GM23338 (cell line): ENCODE results near the gene CALY. TPM values are rescaled to one million over a fixed set of nuclear protein-coding genes. Genes with fewer than 3 reads are reported as not detected.

Experiments
- ATAC-seq: fragments of 200-7000 bp; cut with Tn5 transposase; 3 replicates; pipeline ENCODE4 v1.9.1; 2020
- DNase-seq: peaks from one replicate; pipeline ENCODE4 v3.0.0-alpha.2; 2015; ENCODE audit warnings: low spot score
- H2AFZ ChIP-seq: fragments of 200-600 bp; sonication (generic); 2 replicates; pipeline ENCODE4 v1.8.0; 2016; ENCODE audit warnings: antibody characterized with exemption, mild to moderate bottlenecking, moderate library complexity
- H3F3A ChIP-seq: fragments of 200-600 bp; sonication (generic); replicated peaks from 2 replicates; pipeline ENCODE4 v1.8.0; 2017; ENCODE audit warnings: antibody characterized with exemption, mixed run types, low read depth
- H3K27ac ChIP-seq: fragments of 200-600 bp; sonication (generic); 2 replicates; pipeline ENCODE4 v1.6.1; 2016; ENCODE audit warnings: low read depth
- H3K27me3 ChIP-seq: fragments of 200-600 bp; sonication (generic); 2 replicates; pipeline ENCODE4 v1.8.0; 2016; ENCODE audit warnings: mild to moderate bottlenecking, mixed run types, moderate library complexity; ENCODE audit not compliant: insufficient read depth
- H3K36me3 ChIP-seq: fragments of 200-600 bp; sonication (generic); 2 replicates; pipeline ENCODE4 v1.8.0; 2016; ENCODE audit warnings: mild to moderate bottlenecking; ENCODE audit not compliant: insufficient read depth
- H3K4me1 ChIP-seq: fragments of 200-600 bp; sonication (generic); 2 replicates; pipeline ENCODE4 v1.8.0; 2016; ENCODE audit warnings: mild to moderate bottlenecking, moderate library complexity; ENCODE audit not compliant: insufficient read depth
- H3K4me2 ChIP-seq: fragments of 200-600 bp; sonication (generic); 2 replicates; pipeline ENCODE4 v1.7.1; 2017; ENCODE audit warnings: mixed run types
- H3K4me3 ChIP-seq: fragments of 200-600 bp; sonication (generic); 2 replicates; pipeline ENCODE4 v1.6.1; 2016; ENCODE audit warnings: mixed run types
- H3K79me2 ChIP-seq: fragments of 200-600 bp; sonication (generic); replicated peaks from 2 replicates; pipeline ENCODE4 v1.8.0; 2017; ENCODE audit warnings: mild to moderate bottlenecking; ENCODE audit not compliant: insufficient read depth
- H3K9me2 ChIP-seq: fragments of 200-600 bp; sonication (generic); 2 replicates; pipeline ENCODE4 v1.8.0; 2017; ENCODE audit not compliant: insufficient read depth
- H4K20me1 ChIP-seq: fragments of 200-600 bp; sonication (generic); replicated peaks from 2 replicates; pipeline ENCODE4 v1.8.0; 2017; ENCODE audit warnings: mild to moderate bottlenecking; ENCODE audit not compliant: insufficient read depth
- H3K27ac Mint-ChIP-seq: 2 replicates; pipeline ENCODE4 v1.8.0; 2020; ENCODE audit warnings: inconsistent platforms, mild to moderate bottlenecking, moderate library complexity, mixed read lengths
- H3K27me3 Mint-ChIP-seq: 3 replicates; pipeline ENCODE4 v1.8.0; 2022; ENCODE audit warnings: low read depth, mild to moderate bottlenecking, moderate library complexity, mixed read lengths, inconsistent platforms; ENCODE audit not compliant: insufficient read depth, poor library complexity
- H3K36me3 Mint-ChIP-seq: 3 replicates; pipeline ENCODE4 v1.8.0; 2021; ENCODE audit warnings: low read depth, mild to moderate bottlenecking, inconsistent platforms, moderate library complexity, mixed read lengths
- H3K4me1 Mint-ChIP-seq: 3 replicates; pipeline ENCODE4 v1.8.0; 2020; ENCODE audit warnings: mild to moderate bottlenecking, inconsistent platforms, mixed read lengths
- H3K4me3 Mint-ChIP-seq: 3 replicates; pipeline ENCODE4 v1.8.0; 2021; ENCODE audit warnings: moderate library complexity, mild to moderate bottlenecking, inconsistent platforms, mixed read lengths
- H3K9me3 Mint-ChIP-seq: 3 replicates; pipeline ENCODE4 v1.8.0; 2020; ENCODE audit warnings: moderate library complexity, mild to moderate bottlenecking, inconsistent platforms, mixed read lengths
- CREB1 ChIP-seq: fragments of 250-450 bp; sonication (Bioruptor Pico); IDR thresholded peaks from 2 replicates; pipeline ENCODE4 v1.5.0; 2020; ENCODE audit warnings: low read depth, mild to moderate bottlenecking, moderate library complexity
- CTCF ChIP-seq, 2 experiments: fragments of 200-600 bp in 1 of 2; sonication (generic) in 1 of 2; conservative IDR thresholded peaks; 2 replicates each; pipeline versions ENCODE4 v1.5.1 to v1.6.1; 2016 to 2017; ENCODE audit warnings: antibody characterized with exemption in 2 of 2, low read depth in 2 of 2, mild to moderate bottlenecking in 2 of 2, moderate library complexity in 1 of 2
- ETS1 ChIP-seq: IDR thresholded peaks from 2 replicates; pipeline ENCODE4 v1.6.1; 2016; ENCODE audit warnings: antibody characterized with exemption
- EZH2 ChIP-seq: fragments of 200-600 bp; sonication (generic); IDR thresholded peaks from one replicate; pipeline ENCODE4 v1.8.0; 2017; ENCODE audit warnings: antibody characterized with exemption, mild to moderate bottlenecking, low read depth; ENCODE audit not compliant: unreplicated experiment
- EZH2phosphoT487 ChIP-seq: fragments of 200-600 bp; sonication (generic); IDR thresholded peaks from one replicate; pipeline ENCODE4 v1.8.1; 2018; ENCODE audit warnings: antibody characterized with exemption; ENCODE audit not compliant: unreplicated experiment
- JUNB ChIP-seq: IDR thresholded peaks from one replicate; pipeline ENCODE4 v1.6.1; 2016; ENCODE audit warnings: antibody characterized with exemption; ENCODE audit not compliant: unreplicated experiment
- NANOG ChIP-seq: IDR thresholded peaks from 2 replicates; pipeline ENCODE4 v1.6.1; 2016; ENCODE audit warnings: antibody characterized with exemption, borderline replicate concordance
- POLR2AphosphoS5 ChIP-seq: IDR thresholded peaks from 2 replicates; pipeline ENCODE4 v1.6.1; 2016; ENCODE audit warnings: antibody characterized with exemption, low read depth
- STAT1 ChIP-seq: IDR thresholded peaks from one replicate; pipeline ENCODE4 v1.6.1; 2016; ENCODE audit warnings: antibody characterized with exemption; ENCODE audit not compliant: unreplicated experiment
- ZNF114 ChIP-seq: fragments of 250-450 bp; sonication (Bioruptor Pico); IDR thresholded peaks from 2 replicates; pipeline ENCODE4 v1.5.0; 2020; ENCODE audit warnings: mild to moderate bottlenecking, moderate library complexity
- ZNF331 ChIP-seq: fragments of 250-450 bp; sonication (Bioruptor Pico); IDR thresholded peaks from 2 replicates; pipeline ENCODE4 v1.5.0; 2020; ENCODE audit warnings: low read depth, mild to moderate bottlenecking, moderate library complexity
- polyA plus RNA-seq: library from polyadenylated mRNA; unstranded; fragments of >200 nt; fragmentation: Nextera tagmentation; extraction: Ambion mirVana; gene quantifications from 2 replicates; pipeline ENCODE4 v1.2.1, GENCODE V29; 2016
- total RNA-seq: library from RNA; depleted of rRNA; stranded (reverse); fragments of >200 nt; shearing (Covaris generic); gene quantifications from 2 replicates; pipeline ENCODE4 v1.2.3, GENCODE V29; 2014
- TF ChIP-seq, protein P1 (sequence below): fragments of 250-450 bp; sonication (Bioruptor Pico); IDR thresholded peaks from 2 replicates; pipeline ENCODE4 v1.5.0; 2020; ENCODE audit warnings: mild to moderate bottlenecking, moderate library complexity
- TF ChIP-seq, protein P2 (sequence below): IDR thresholded peaks from one replicate; pipeline ENCODE4 v1.6.1; 2018; ENCODE audit warnings: antibody characterized with exemption; ENCODE audit not compliant: unreplicated experiment

Gene CALY
- total and polyA plus RNA-seq, 2 experiments from 2014 or later, result 1.0 to 8.0 TPM

DNA sequence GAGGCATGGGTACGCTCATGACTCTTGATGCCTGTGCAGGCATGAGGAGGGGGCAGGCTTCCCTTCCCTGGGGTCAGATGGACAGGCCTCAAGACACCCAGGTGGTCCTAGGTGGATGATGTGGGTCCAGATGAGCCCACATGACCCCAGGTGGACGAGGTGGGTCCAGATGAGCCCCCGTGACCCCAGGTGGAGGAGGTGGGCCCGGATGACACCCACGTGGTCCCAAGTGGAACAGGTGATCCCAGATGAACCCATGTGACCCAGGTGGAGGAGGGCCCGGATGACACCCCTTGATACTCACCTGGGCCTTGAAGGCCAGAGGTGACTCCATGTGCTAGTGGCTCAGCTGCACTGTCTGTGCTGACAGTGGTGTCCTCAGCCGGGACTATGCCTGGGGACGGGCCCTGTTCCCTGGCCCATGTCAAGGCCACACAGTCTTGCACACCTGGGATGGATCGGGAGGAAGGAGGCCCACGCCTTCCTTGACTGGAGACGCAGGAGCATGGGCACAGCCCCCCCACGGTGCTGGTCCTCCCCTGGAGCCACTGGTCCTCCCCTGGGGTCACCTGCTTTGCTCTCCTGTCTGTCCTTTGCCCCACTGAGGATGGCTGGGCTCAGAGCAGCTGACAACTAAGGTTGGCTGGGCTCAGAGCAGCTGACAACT, 13.7 kb upstream of the CALY start:
- H3K79me2 ChIP-seq, result no peaks in the 10 kb centered on the region
- no peaks in the 10 kb centered on the region for H3K9me3 Mint-ChIP-seq
- H3K27me3 Mint-ChIP-seq, result peaks cover 23% of the 10 kb centered on the region
- H3K27ac Mint-ChIP-seq, result no peak overlapping the region
- H3K36me3 ChIP-seq, result no peaks in the 10 kb centered on the region
- no peaks in the 10 kb centered on the region for H3K9me2 ChIP-seq
- H3K4me3 ChIP-seq, result no peak overlapping the region
- peaks cover 2% of the 10 kb centered on the region; the same call in 2 of the 3 replicates for H3K4me1 Mint-ChIP-seq
- DNase-seq (no peak), ATAC-seq (no peak)
- 0 out of 2 replicates have a peak, but pooled peaks cover 3% of the 10 kb centered on the region for H3F3A ChIP-seq
- H3K4me3 Mint-ChIP-seq, result no peak overlapping the region
- no peak overlapping the region for H2AFZ ChIP-seq
- no peaks in the 10 kb centered on the region; the same call in 1 of the 2 replicates for H3K4me1 ChIP-seq
- TF ChIP-seq EZH2 (no peak), POLR2AphosphoS5 (no peak; the same call in 1 of the 2 replicates), JUNB (no peak), CTCF (conservative IDR thresholded peaks at IDR 0.05; ENCODE audit: low read depth in 2 of 2) (no peak), STAT1 (no peak), ZNF331 (CRISPR knock-in tag) (no peak), EZH2phosphoT487 (no peak), ZNF114 (CRISPR knock-in tag) (no peak), CREB1 (CRISPR knock-in tag) (no peak), ETS1 (no peak), NANOG (no peak)
- TF ChIP-seq, protein P1, sequence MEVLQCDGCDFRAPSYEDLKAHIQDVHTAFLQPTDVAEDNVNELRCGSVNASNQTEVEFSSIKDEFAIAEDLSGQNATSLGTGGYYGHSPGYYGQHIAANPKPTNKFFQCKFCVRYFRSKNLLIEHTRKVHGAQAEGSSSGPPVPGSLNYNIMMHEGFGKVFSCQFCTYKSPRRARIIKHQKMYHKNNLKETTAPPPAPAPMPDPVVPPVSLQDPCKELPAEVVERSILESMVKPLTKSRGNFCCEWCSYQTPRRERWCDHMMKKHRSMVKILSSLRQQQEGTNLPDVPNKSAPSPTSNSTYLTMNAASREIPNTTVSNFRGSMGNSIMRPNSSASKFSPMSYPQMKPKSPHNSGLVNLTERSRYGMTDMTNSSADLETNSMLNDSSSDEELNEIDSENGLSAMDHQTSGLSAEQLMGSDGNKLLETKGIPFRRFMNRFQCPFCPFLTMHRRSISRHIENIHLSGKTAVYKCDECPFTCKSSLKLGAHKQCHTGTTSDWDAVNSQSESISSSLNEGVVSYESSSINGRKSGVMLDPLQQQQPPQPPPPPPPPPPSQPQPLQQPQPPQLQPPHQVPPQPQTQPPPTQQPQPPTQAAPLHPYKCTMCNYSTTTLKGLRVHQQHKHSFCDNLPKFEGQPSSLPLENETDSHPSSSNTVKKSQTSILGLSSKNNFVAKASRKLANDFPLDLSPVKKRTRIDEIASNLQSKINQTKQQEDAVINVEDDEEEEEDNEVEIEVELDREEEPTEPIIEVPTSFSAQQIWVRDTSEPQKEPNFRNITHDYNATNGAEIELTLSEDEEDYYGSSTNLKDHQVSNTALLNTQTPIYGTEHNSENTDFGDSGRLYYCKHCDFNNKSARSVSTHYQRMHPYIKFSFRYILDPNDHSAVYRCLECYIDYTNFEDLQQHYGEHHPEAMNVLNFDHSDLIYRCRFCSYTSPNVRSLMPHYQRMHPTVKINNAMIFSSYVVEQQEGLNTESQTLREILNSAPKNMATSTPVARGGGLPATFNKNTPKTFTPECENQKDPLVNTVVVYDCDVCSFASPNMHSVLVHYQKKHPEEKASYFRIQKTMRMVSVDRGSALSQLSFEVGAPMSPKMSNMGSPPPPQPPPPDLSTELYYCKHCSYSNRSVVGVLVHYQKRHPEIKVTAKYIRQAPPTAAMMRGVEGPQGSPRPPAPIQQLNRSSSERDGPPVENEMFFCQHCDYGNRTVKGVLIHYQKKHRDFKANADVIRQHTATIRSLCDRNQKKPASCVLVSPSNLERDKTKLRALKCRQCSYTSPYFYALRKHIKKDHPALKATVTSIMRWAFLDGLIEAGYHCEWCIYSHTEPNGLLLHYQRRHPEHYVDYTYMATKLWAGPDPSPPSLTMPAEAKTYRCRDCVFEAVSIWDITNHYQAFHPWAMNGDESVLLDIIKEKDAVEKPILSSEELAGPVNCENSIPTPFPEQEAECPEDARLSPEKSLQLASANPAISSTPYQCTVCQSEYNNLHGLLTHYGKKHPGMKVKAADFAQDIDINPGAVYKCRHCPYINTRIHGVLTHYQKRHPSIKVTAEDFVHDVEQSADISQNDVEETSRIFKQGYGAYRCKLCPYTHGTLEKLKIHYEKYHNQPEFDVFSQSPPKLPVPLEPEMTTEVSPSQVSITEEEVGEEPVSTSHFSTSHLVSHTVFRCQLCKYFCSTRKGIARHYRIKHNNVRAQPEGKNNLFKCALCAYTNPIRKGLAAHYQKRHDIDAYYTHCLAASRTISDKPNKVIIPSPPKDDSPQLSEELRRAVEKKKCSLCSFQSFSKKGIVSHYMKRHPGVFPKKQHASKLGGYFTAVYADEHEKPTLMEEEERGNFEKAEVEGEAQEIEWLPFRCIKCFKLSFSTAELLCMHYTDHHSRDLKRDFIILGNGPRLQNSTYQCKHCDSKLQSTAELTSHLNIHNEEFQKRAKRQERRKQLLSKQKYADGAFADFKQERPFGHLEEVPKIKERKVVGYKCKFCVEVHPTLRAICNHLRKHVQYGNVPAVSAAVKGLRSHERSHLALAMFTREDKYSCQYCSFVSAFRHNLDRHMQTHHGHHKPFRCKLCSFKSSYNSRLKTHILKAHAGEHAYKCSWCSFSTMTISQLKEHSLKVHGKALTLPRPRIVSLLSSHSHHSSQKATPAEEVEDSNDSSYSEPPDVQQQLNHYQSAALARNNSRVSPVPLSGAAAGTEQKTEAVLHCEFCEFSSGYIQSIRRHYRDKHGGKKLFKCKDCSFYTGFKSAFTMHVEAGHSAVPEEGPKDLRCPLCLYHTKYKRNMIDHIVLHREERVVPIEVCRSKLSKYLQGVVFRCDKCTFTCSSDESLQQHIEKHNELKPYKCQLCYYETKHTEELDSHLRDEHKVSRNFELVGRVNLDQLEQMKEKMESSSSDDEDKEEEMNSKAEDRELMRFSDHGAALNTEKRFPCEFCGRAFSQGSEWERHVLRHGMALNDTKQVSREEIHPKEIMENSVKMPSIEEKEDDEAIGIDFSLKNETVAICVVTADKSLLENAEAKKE, result no peak
- TF ChIP-seq, protein P2, sequence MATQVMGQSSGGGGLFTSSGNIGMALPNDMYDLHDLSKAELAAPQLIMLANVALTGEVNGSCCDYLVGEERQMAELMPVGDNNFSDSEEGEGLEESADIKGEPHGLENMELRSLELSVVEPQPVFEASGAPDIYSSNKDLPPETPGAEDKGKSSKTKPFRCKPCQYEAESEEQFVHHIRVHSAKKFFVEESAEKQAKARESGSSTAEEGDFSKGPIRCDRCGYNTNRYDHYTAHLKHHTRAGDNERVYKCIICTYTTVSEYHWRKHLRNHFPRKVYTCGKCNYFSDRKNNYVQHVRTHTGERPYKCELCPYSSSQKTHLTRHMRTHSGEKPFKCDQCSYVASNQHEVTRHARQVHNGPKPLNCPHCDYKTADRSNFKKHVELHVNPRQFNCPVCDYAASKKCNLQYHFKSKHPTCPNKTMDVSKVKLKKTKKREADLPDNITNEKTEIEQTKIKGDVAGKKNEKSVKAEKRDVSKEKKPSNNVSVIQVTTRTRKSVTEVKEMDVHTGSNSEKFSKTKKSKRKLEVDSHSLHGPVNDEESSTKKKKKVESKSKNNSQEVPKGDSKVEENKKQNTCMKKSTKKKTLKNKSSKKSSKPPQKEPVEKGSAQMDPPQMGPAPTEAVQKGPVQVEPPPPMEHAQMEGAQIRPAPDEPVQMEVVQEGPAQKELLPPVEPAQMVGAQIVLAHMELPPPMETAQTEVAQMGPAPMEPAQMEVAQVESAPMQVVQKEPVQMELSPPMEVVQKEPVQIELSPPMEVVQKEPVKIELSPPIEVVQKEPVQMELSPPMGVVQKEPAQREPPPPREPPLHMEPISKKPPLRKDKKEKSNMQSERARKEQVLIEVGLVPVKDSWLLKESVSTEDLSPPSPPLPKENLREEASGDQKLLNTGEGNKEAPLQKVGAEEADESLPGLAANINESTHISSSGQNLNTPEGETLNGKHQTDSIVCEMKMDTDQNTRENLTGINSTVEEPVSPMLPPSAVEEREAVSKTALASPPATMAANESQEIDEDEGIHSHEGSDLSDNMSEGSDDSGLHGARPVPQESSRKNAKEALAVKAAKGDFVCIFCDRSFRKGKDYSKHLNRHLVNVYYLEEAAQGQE, result no peak
- H3K4me2 ChIP-seq, result no peak overlapping the region
- no peaks in the 10 kb centered on the region for H3K36me3 Mint-ChIP-seq
- no peaks in the 10 kb centered on the region; the same call in 1 of the 2 replicates for H4K20me1 ChIP-seq
- H3K27ac ChIP-seq, result no peak overlapping the region
- H3K27me3 ChIP-seq, result no peaks in the 10 kb centered on the region
